ENCODE data around the gene F12.

Gene F12

GRCh38 chr5:177373806-177374205 lies 35.6 kb downstream of the F12 start:
- ChIA-PET CTCF (interaction anchor here (0.6 to 1.1 kb wide), 2 partner anchors 56 to 82 kb away, joined by 3 to 4 read pairs; no protein-coding TSS in a partner anchor), POLR2A (interaction anchor here (0.6 kb wide), 1 partner anchor 13 kb away, joined by 3 read pairs; no protein-coding TSS in a partner anchor)
- DNase-seq (ENCODE audit: extremely low spot score), result no peak
- no peak for TF ChIP-seq CTBP1 (IDR thresholded peaks at IDR 0.05; ENCODE audit: borderline replicate concordance)
- TF ChIP-seq SP1 (IDR thresholded peaks at IDR 0.05), result no peak
- no peak for TF ChIP-seq PKNOX1 (IDR thresholded peaks at IDR 0.05)
- no peak for TF ChIP-seq BHLHE40 (IDR thresholded peaks at IDR 0.05; ENCODE audit: borderline replicate concordance)
- no peak for TF ChIP-seq FOXA1 (IDR thresholded peaks at IDR 0.05)
- TF ChIP-seq TARDBP (IDR thresholded peaks at IDR 0.05), result no peak
- TF ChIP-seq FOXK2 (IDR thresholded peaks at IDR 0.05), result no peak
- no peak for TF ChIP-seq HDGF (IDR thresholded peaks at IDR 0.05; ENCODE audit: borderline replicate concordance)
- TF ChIP-seq SUZ12 (IDR thresholded peaks at IDR 0.05), result no peak
- no peak for TF ChIP-seq ELF4 (IDR thresholded peaks at IDR 0.05)
- TF ChIP-seq ZNF384 (IDR thresholded peaks at IDR 0.05), result no peak
- no peak for TF ChIP-seq LEF1 (IDR thresholded peaks at IDR 0.05; ENCODE audit: borderline replicate concordance)
- no peak for TF ChIP-seq FOXM1 (IDR thresholded peaks at IDR 0.05; ENCODE audit: borderline replicate concordance)

DNA sequence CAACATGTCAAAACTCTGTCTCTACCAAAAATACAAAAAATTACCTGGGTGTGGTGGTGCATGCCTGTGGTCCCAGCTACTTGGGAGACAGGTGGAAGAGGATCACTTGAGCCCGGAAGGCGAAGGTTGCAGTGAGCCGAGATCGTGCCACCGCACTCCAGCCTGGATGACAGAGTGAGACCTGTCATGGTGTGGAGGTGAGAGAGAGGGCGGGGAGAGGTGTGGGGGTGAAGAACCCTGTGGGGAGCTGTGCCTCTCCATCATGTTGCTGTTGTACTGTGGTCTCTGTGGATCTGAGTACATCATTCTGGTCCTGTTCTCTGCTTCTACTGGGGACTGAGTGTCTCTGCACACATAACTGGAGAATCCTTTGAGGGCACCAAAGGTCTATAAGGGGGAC lies 36.5 kb downstream of the F12 start:
- no peak for DNase-seq (ENCODE audit: extremely low spot score)
- TF ChIP-seq L3MBTL2 (conservative IDR thresholded peaks at IDR 0.05) (no peak), ELF4 (IDR thresholded peaks at IDR 0.05) (no peak), SUZ12 (IDR thresholded peaks at IDR 0.05) (no peak)
- ChIA-PET POLR2A (interaction anchor here (4.8 kb wide), 1 partner anchor 21 kb away, joined by 22 read pairs; the partner anchor contains the start of gene LMAN2), CTCF (interaction anchor here (1.2 to 2.4 kb wide), 2 partner anchors 63 to 82 kb away, joined by 4 to 5 read pairs; no protein-coding TSS in a partner anchor)

DNA sequence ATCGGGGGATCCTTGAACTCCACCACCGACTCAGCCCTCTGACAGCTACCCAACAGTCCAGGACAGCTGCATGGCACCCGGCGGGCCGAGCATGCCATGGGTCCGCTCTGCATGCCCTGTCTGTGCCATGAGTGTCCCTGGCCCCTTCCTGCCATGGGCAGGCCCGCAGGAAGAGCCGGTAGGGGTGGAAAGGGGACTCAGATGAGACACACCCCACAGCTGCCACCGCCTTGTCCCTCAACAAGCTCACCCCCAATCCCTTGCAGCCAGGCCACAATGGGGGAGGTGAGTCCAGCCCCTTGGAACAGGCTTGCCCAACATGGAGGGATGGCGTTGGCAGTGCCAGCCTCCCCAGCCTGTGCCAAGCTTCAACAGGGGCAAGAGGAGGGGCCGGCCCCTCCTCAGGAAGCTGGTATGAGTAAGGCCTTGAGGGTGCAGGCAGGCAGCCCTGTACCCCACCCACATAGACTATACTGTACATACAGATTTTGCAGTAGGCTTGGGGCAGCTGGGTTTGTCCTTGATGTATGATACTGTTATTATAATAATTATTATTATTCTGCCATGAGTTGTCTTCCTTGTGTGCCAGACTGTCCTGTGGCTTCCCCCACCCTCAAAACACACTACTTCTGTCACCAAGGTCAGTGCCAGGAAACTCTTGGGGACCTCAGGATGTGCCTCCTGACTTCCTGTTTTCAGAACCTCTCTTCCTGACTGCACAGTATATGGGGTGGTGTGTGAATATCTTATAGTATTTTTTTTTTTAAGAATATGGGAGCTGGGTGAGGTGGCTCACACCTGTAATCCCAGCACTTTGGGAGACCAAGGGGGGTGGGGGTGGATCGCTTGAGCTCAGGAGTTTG lies 37.1 kb downstream of the F12 start:
- TF ChIP-seq FOXA1 (IDR thresholded peaks at IDR 0.05), result no peak
- TF ChIP-seq FOXK2 (IDR thresholded peaks at IDR 0.05), result no peak
- no peak for TF ChIP-seq BHLHE40 (IDR thresholded peaks at IDR 0.05; ENCODE audit: borderline replicate concordance)
- no peak for TF ChIP-seq HDGF (IDR thresholded peaks at IDR 0.05; ENCODE audit: borderline replicate concordance)
- no peak for TF ChIP-seq ARNT (IDR thresholded peaks at IDR 0.05)
- no peak for TF ChIP-seq PKNOX1 (IDR thresholded peaks at IDR 0.05)
- DNase-seq (ENCODE audit: extremely low spot score), result no peak
- CTCF ChIA-PET, result interaction anchor here (1.0 to 3.9 kb wide), 5 partner anchors 7 to 83 kb away, joined by 3 to 23 read pairs (median 4); no protein-coding TSS in a partner anchor
- POLR2A ChIA-PET, result interaction anchor here (1.8 to 4.8 kb wide), 2 partner anchors 11 to 20 kb away, joined by 4 to 22 read pairs; partner anchors contain the start of gene LMAN2

GRCh38 chr5:177371120-177372033 lies 38.0 kb downstream of the F12 start:
- TF ChIP-seq BHLHE40 (IDR thresholded peaks at IDR 0.05; ENCODE audit: borderline replicate concordance) (no peak), LEF1 (IDR thresholded peaks at IDR 0.05; ENCODE audit: borderline replicate concordance) (no peak), SUZ12 (IDR thresholded peaks at IDR 0.05) (no peak), CTBP1 (IDR thresholded peaks at IDR 0.05; ENCODE audit: borderline replicate concordance) (no peak), FOXM1 (IDR thresholded peaks at IDR 0.05; ENCODE audit: borderline replicate concordance) (no peak), FOXK2 (IDR thresholded peaks at IDR 0.05) (no peak), PKNOX1 (IDR thresholded peaks at IDR 0.05) (no peak), TARDBP (IDR thresholded peaks at IDR 0.05) (no peak)
- DNase-seq (ENCODE audit: extremely low spot score), result no peak
- CTCF ChIA-PET, result interaction anchor here (0.6 to 3.9 kb wide), 20 partner anchors 8 to 122 kb away, joined by 3 to 23 read pairs (median 4); partner anchors contain the start of gene RGS14
- POLR2A ChIA-PET, result interaction anchor here (0.7 to 4.8 kb wide), 10 partner anchors 11 to 137 kb away, joined by 3 to 22 read pairs (median 4); partner anchors contain the start of gene LMAN2

DNA sequence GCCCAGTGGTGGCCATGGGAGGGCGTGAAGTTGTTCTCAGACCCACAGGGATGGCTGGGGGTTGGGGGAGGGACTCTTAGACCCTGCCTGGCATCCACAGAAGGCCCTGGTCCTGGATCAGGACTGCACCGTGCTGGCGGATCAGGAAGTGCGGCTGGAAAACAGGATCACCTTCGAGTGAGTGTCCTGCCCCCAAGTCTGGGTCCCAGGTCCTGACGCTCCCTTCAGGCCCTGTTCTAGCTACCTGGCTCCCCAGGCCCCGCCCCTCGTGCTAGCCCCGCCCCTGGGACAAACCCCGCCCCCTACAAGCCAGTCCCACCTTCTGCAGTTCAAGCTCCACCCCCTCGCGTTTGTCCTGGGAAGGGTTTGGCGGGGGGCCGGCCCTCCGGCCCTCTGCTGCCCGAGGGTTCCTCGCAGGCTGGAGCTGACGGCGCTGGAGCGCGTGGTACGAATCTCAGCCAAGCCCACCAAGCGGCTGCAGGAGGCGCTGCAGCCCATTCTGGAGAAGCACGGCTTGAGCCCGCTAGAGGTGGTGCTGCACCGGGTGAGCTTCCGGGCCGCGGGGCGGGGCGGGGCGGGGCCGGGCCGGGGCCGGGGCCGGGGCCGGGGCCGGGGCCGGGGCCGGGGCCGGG lies 38.8 kb downstream of the F12 start:
- CTCF ChIA-PET, result interaction anchor here (0.6 to 3.9 kb wide), 23 partner anchors 8 to 582 kb away, joined by 3 to 23 read pairs (median 5); partner anchors contain the start of genes GRK6 and RGS14
- DNase-seq (ENCODE audit: extremely low spot score), result peak; percentile 97
- POLR2A ChIA-PET, result interaction anchor here (0.7 to 4.8 kb wide), 10 partner anchors 12 to 137 kb away, joined by 3 to 22 read pairs (median 4); partner anchors contain the start of gene LMAN2
- TF ChIP-seq FOXK2 (IDR thresholded peaks at IDR 0.05) (no peak), LEF1 (IDR thresholded peaks at IDR 0.05; ENCODE audit: borderline replicate concordance) (no peak), L3MBTL2 (conservative IDR thresholded peaks at IDR 0.05) (peak; percentile 82)
